ENCODE results near the gene RSU1. TPM values are rescaled to one million over a fixed set of nuclear protein-coding genes. Genes with fewer than 3 reads are reported as not detected.

RSU1 gene
- total RNA-seq, 1 experiment from 2014 or later = 29.5 TPM

DNA sequence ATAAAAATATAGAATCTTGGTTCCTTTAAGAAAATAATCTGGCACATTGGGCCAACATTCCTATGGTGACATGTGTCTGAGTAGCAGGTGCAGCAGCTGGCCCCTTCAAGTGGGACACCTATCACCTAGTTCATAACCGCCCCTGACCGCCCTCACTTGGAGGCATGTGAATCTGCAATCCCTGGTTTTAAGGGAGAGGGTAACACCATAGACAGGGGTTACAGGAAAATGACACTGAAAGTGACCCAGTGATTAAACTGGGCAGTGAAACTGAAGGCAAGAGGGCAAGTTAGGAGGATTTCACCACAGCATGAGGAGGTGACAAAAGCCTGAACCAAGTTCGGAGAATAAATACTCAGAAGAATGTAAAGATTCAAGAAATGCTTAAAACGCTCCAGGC is 1.1 kb downstream of the RSU1 start:
- no peak for TF ChIP-seq CBX3 (IDR thresholded peaks at IDR 0.05; ENCODE audit: low read depth)
- TF ChIP-seq EGR1 (IDR thresholded peaks at IDR 0.05; ENCODE audit: low read depth) = no peak
- TF ChIP-seq POLR2A (IDR thresholded peaks at IDR 0.05; ENCODE audit: borderline replicate concordance, extremely low read depth, insufficient read depth, insufficient read length) = no peak
- no peak for TF ChIP-seq SRF (IDR thresholded peaks at IDR 0.05; ENCODE audit: low read depth)
- TF ChIP-seq, protein P1, sequence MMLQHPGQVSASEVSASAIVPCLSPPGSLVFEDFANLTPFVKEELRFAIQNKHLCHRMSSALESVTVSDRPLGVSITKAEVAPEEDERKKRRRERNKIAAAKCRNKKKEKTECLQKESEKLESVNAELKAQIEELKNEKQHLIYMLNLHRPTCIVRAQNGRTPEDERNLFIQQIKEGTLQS (IDR thresholded peaks at IDR 0.05) = no peak
- TF ChIP-seq, protein P2, sequence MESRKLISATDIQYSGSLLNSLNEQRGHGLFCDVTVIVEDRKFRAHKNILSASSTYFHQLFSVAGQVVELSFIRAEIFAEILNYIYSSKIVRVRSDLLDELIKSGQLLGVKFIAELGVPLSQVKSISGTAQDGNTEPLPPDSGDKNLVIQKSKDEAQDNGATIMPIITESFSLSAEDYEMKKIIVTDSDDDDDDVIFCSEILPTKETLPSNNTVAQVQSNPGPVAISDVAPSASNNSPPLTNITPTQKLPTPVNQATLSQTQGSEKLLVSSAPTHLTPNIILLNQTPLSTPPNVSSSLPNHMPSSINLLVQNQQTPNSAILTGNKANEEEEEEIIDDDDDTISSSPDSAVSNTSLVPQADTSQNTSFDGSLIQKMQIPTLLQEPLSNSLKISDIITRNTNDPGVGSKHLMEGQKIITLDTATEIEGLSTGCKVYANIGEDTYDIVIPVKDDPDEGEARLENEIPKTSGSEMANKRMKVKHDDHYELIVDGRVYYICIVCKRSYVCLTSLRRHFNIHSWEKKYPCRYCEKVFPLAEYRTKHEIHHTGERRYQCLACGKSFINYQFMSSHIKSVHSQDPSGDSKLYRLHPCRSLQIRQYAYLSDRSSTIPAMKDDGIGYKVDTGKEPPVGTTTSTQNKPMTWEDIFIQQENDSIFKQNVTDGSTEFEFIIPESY (IDR thresholded peaks at IDR 0.05; ENCODE audit: extremely low read depth, insufficient replicate concordance, low read length) = no peak
- TF ChIP-seq, protein P3, sequence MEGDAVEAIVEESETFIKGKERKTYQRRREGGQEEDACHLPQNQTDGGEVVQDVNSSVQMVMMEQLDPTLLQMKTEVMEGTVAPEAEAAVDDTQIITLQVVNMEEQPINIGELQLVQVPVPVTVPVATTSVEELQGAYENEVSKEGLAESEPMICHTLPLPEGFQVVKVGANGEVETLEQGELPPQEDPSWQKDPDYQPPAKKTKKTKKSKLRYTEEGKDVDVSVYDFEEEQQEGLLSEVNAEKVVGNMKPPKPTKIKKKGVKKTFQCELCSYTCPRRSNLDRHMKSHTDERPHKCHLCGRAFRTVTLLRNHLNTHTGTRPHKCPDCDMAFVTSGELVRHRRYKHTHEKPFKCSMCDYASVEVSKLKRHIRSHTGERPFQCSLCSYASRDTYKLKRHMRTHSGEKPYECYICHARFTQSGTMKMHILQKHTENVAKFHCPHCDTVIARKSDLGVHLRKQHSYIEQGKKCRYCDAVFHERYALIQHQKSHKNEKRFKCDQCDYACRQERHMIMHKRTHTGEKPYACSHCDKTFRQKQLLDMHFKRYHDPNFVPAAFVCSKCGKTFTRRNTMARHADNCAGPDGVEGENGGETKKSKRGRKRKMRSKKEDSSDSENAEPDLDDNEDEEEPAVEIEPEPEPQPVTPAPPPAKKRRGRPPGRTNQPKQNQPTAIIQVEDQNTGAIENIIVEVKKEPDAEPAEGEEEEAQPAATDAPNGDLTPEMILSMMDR (IDR thresholded peaks at IDR 0.05 in 2 of 3, conservative IDR thresholded peaks at IDR 0.05 in 1 of 3; ENCODE audit: borderline replicate concordance in 1 of 3, insufficient read depth in 1 of 3, low read depth in 2 of 3, low read length in 2 of 3) = no peak
- TF ChIP-seq ZNF274 (IDR thresholded peaks at IDR 0.05; ENCODE audit: low read depth, low read length) = no peak
- no peak for TF ChIP-seq CEBPB (IDR thresholded peaks at IDR 0.05; ENCODE audit: low read depth)
- TF ChIP-seq, protein P4, sequence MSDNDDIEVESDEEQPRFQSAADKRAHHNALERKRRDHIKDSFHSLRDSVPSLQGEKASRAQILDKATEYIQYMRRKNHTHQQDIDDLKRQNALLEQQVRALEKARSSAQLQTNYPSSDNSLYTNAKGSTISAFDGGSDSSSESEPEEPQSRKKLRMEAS (IDR thresholded peaks at IDR 0.05) = no peak
- TF ChIP-seq EZH2 (IDR thresholded peaks at IDR 0.05) = no peak
- TF ChIP-seq POLR2AphosphoS5 (IDR thresholded peaks at IDR 0.05; ENCODE audit: low read depth, low read length) = no peak
- TF ChIP-seq YY1 (IDR thresholded peaks at IDR 0.05; ENCODE audit: extremely low read depth, insufficient replicate concordance, low read depth, low read length) = no peak
- TF ChIP-seq EZH2phosphoT487 (IDR thresholded peaks at IDR 0.05; ENCODE audit: borderline replicate concordance) = no peak
- Histone ChIP-seq H3K4me1 (ENCODE audit: control insufficient read depth in 1 of 2, insufficient read depth in 2 of 2, low read length in 2 of 2) (peaks cover 3 to 18% of the 10 kb centered on the region in 2 experiments; a peak in 3 of 4 replicates), H3K36me3 (ENCODE audit: control insufficient read depth in 1 of 2, insufficient read depth in 2 of 2, low read length in 2 of 2) (no peaks in the 10 kb centered on the region), H3K4me3 (replicated peaks in 1 of 2; ENCODE audit: low read depth in 1 of 2, low read length in 2 of 2) (peak overlapping the region; percentile 78 to 79), H3K9me2 (ENCODE audit: insufficient read depth) (no peaks in the 10 kb centered on the region), H3K4me2 (ENCODE audit: low read length) (peak overlapping the region; percentile 90), H3K79me2 (ENCODE audit: insufficient read depth, low read length) (peaks cover 9% of the 10 kb centered on the region; the same call in 1 of the 2 replicates), H3K27me3 (ENCODE audit: insufficient read depth, low read length) (no peaks in the 10 kb centered on the region), H3K9me3 (ENCODE audit: control insufficient read depth in 1 of 2, insufficient read depth in 1 of 2, low read depth in 1 of 2, low read length in 2 of 2) (no peaks in the 10 kb centered on the region; a peak in 1 of 4 replicates), H3K9ac (ENCODE audit: low read length) (peak overlapping the region; percentile 66; the same call in 1 of the 2 replicates), H4K20me1 (ENCODE audit: insufficient read depth) (no peaks in the 10 kb centered on the region), H2AFZ (ENCODE audit: low read depth, low read length, poor library complexity, severe bottlenecking) (no peak overlapping the region), H3K27ac (ENCODE audit: low read depth, low read length) (no peak overlapping the region)
- DNase-seq (ENCODE audit: low read depth, low spot score) (no peak), ATAC-seq (no peak)
- CTCF ChIA-PET = interaction anchor here (1.5 kb wide), 1 partner anchor 441 kb away, joined by 6 read pairs; no protein-coding TSS in a partner anchor
- intact Hi-C loops (cut with micrococcal nuclease) = loop anchor here (2.0 kb wide), 1 partner anchor 379 kb away; the partner anchor contains the start of gene PTER
- RAD21 ChIA-PET (ENCODE audit: low non-redundant PET in 1 of 2, low total read pairs in 2 of 2, uncharacterized antibody in 2 of 2, unreplicated experiment in 2 of 2) = interaction anchor here in 1 of 2 experiments (0.5 kb wide), 1 partner anchor 412 kb away, joined by 3 read pairs; the partner anchor contains the start of gene VIM
- POLR2A ChIA-PET = no interaction called here
- BruUV-seq (replicated peaks) = no TSS peak
